ENCODE measurements around the gene CLCN6. TPM values are rescaled to one million over a fixed set of nuclear protein-coding genes. Genes with fewer than 3 reads are reported as not detected.

Gene CLCN6
- polyA plus RNA-seq, 1 donor from 2014 or later: 12.5 TPM

- H3K79me2 ChIP-seq (replicated peaks; ENCODE audit: insufficient read depth, low read length): no peaks in the 10 kb centered on the region
- no peak overlapping the region for H3K4me3 ChIP-seq (ENCODE audit: low read length)
- H3K4me2 ChIP-seq (ENCODE audit: low read length): no peak overlapping the region
- TF ChIP-seq, protein P1, sequence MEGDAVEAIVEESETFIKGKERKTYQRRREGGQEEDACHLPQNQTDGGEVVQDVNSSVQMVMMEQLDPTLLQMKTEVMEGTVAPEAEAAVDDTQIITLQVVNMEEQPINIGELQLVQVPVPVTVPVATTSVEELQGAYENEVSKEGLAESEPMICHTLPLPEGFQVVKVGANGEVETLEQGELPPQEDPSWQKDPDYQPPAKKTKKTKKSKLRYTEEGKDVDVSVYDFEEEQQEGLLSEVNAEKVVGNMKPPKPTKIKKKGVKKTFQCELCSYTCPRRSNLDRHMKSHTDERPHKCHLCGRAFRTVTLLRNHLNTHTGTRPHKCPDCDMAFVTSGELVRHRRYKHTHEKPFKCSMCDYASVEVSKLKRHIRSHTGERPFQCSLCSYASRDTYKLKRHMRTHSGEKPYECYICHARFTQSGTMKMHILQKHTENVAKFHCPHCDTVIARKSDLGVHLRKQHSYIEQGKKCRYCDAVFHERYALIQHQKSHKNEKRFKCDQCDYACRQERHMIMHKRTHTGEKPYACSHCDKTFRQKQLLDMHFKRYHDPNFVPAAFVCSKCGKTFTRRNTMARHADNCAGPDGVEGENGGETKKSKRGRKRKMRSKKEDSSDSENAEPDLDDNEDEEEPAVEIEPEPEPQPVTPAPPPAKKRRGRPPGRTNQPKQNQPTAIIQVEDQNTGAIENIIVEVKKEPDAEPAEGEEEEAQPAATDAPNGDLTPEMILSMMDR (IDR thresholded peaks at IDR 0.05; ENCODE audit: poor library complexity, severe bottlenecking): no peak
- TF ChIP-seq MXI1 (conservative IDR thresholded peaks at IDR 0.05; ENCODE audit: poor library complexity, severe bottlenecking): no peak
- no peak for TF ChIP-seq SMC3 (conservative IDR thresholded peaks at IDR 0.05; ENCODE audit: poor library complexity)
- TF ChIP-seq EZH2 (IDR thresholded peaks at IDR 0.05; ENCODE audit: borderline replicate concordance, insufficient read depth, low read length, poor library complexity, severe bottlenecking): no peak
- TF ChIP-seq EP300 (conservative IDR thresholded peaks at IDR 0.05; ENCODE audit: poor library complexity, severe bottlenecking): no peak
- no peak for TF ChIP-seq REST (IDR thresholded peaks at IDR 0.05; ENCODE audit: borderline replicate concordance)
- no peak for TF ChIP-seq RAD21 (conservative IDR thresholded peaks at IDR 0.05)
- TF ChIP-seq POLR2AphosphoS5 (IDR thresholded peaks at IDR 0.05): no peak
- no peak for TF ChIP-seq TAF1 (IDR thresholded peaks at IDR 0.05; ENCODE audit: low read depth)
- H3K9me2 ChIP-seq (ENCODE audit: insufficient read depth, low read length): no peaks in the 10 kb centered on the region
- no peak overlapping the region for H3K27ac ChIP-seq (ENCODE audit: low read length)
- no peak overlapping the region for H2AFZ ChIP-seq (ENCODE audit: low read depth, low read length)
- no peaks in the 10 kb centered on the region for H4K20me1 ChIP-seq (ENCODE audit: insufficient read depth)
- H3K9me3 ChIP-seq (ENCODE audit: low read length): no peaks in the 10 kb centered on the region
- H3K36me3 ChIP-seq (ENCODE audit: insufficient read depth, low read length): no peaks in the 10 kb centered on the region
- H3K9ac ChIP-seq (ENCODE audit: low read length): no peak overlapping the region
- no peaks in the 10 kb centered on the region for H3F3A ChIP-seq (ENCODE audit: insufficient read depth, low read length, poor library complexity, severe bottlenecking)
- H3K27me3 ChIP-seq (ENCODE audit: insufficient read depth, low read depth, low read length): no peaks in the 10 kb centered on the region
These were observed 22.4 kb upstream of the CLCN6 start for GRCh38 chr1:11783556-11783955.

DNA sequence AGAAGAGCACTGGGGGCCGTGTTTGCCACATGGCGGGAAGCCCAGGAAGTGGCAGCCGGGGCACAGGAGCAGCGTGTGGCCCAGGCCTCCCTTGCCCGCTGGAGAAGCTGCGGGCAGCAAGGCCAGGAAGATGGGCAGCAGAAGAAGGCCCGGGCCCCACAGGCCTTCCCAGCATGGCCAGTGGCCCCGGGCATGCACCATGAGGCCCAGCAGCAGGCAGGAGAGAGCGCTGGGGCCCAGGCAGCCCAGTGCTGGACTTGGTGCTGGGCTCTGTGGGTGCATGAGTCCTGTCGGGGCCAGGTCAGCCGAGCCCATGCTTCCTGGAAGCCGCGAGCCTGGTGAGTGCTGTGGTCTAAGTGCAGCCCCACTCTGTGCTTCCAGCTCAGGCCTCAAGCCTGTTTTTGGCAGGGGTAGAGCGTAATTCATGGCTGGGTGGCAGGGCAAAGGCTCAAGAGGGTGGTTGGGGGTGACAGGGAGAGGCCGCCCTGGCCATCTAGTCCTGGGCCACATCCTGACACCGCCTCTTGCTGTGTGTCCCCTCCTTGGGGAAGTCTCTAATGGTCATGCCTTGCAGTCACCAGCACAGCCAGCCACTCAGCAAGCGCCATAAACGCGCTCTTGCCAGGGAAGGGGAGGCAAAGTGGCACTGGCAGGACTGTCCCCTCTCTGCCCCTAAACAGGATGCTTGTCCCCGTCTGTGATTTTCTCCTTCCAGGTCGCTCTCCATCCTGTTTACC lies 21.6 kb upstream of the CLCN6 start:
- Histone ChIP-seq H3F3A (ENCODE audit: insufficient read depth, low read length, poor library complexity, severe bottlenecking) (no peaks in the 10 kb centered on the region), H3K27me3 (ENCODE audit: insufficient read depth, low read depth, low read length) (no peaks in the 10 kb centered on the region), H3K4me2 (ENCODE audit: low read length) (no peak overlapping the region), H3K9me3 (ENCODE audit: low read length) (no peaks in the 10 kb centered on the region), H3K27ac (ENCODE audit: low read length) (no peak overlapping the region), H3K9ac (ENCODE audit: low read length) (no peak overlapping the region), H4K20me1 (ENCODE audit: insufficient read depth) (no peaks in the 10 kb centered on the region), H3K4me3 (ENCODE audit: low read length) (peak overlapping the region; percentile 45), H3K79me2 (replicated peaks; ENCODE audit: insufficient read depth, low read length) (no peaks in the 10 kb centered on the region), H3K9me2 (ENCODE audit: insufficient read depth, low read length) (no peaks in the 10 kb centered on the region), H2AFZ (ENCODE audit: low read depth, low read length) (no peak overlapping the region), H3K36me3 (ENCODE audit: insufficient read depth, low read length) (no peaks in the 10 kb centered on the region)
- TF ChIP-seq POLR2AphosphoS5 (IDR thresholded peaks at IDR 0.05) (no peak), SMC3 (conservative IDR thresholded peaks at IDR 0.05; ENCODE audit: poor library complexity) (no peak), EZH2 (IDR thresholded peaks at IDR 0.05; ENCODE audit: borderline replicate concordance, insufficient read depth, low read length, poor library complexity, severe bottlenecking) (no peak), EP300 (conservative IDR thresholded peaks at IDR 0.05; ENCODE audit: poor library complexity, severe bottlenecking) (no peak), REST (IDR thresholded peaks at IDR 0.05; ENCODE audit: borderline replicate concordance) (no peak), RAD21 (conservative IDR thresholded peaks at IDR 0.05) (no peak)
- TF ChIP-seq, protein P1 (IDR thresholded peaks at IDR 0.05; ENCODE audit: poor library complexity, severe bottlenecking): no peak
